ENCODE measurements around the gene NRXN3. TPM values are rescaled to one million over a fixed set of nuclear protein-coding genes. Genes with fewer than 3 reads are reported as not detected.

The NRXN3 gene
- total and polyA plus RNA-seq, 2 of the 13 experiments (the other 11 are each of a cell fraction or from before 2014, with no cell fraction given) = 0.03 TPM; not detected in 1

DNA sequence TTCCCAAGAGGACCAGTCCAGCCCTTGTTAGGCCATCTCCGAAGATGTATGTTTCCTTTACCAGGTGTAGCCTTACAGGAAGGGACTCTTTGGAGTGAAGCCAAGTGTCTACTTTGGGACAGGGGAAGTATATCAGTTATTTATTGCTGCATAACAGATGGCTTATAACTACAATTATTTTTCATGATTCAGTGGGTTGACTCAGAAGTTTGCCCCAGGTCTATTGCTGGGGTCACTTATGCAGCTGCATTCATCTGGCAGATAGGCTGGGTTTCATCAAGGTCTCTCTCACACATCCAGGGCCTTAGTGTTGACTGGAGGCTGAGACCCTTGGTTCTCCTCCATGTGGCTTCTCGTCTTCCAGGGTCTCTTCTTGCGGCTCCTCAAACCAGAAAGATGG lies 170.1 kb downstream of the NRXN3 start:
- H3K9ac ChIP-seq (ENCODE audit: insufficient read depth, low read depth, low read length) = no peak overlapping the region
- H3K9me3 ChIP-seq (ENCODE audit: low read length) = no peaks in the 10 kb centered on the region
- in situ Hi-C loops (cut with HindIII; ENCODE audit: extremely low pct_ligation_motif_present, low pct_unique_long_range_greater_than_20kb) (no loop called here), intact Hi-C loops (cut with micrococcal nuclease; ENCODE audit: unreplicated experiment) (no loop called here)
- no peak overlapping the region for H3K4me2 ChIP-seq (ENCODE audit: low read depth, low read length)
- no peaks in the 10 kb centered on the region for H3K27me3 ChIP-seq (ENCODE audit: control insufficient read depth in 1 of 2, insufficient read depth in 2 of 2, low read length in 2 of 2)
- ChIA-PET POLR2A (no interaction called here), CTCF (ENCODE audit: low intra/inter-chr PET ratio, low total read pairs) (no interaction called here)
- ATAC-seq (no peak), DNase-seq (ENCODE audit: low spot score) (no peak), FAIRE-seq (no peak)
- H4K20me1 ChIP-seq (ENCODE audit: insufficient read depth, low read length) = no peaks in the 10 kb centered on the region
- WGBS (ENCODE audit: low lambda C conversion rate) = 0% methylated on average over 3 of the region's 3 CpGs
- no peak overlapping the region for H3K27ac ChIP-seq (ENCODE audit: extremely low read length, insufficient read depth, low read length)
- no peak for TF ChIP-seq ZNF354B (CRISPR knock-in tag; IDR thresholded peaks at IDR 0.05)
- no peak for TF ChIP-seq ZBTB42 (CRISPR knock-in tag; IDR thresholded peaks at IDR 0.05)
- no peak for TF ChIP-seq ZNF326 (CRISPR knock-in tag; IDR thresholded peaks at IDR 0.05; ENCODE audit: borderline replicate concordance)
- TF ChIP-seq ATM (IDR thresholded peaks at IDR 0.05; ENCODE audit: borderline replicate concordance) = no peak
- no peak for TF ChIP-seq NFYB (CRISPR knock-in tag; IDR thresholded peaks at IDR 0.05)
- TF ChIP-seq, protein P1, sequence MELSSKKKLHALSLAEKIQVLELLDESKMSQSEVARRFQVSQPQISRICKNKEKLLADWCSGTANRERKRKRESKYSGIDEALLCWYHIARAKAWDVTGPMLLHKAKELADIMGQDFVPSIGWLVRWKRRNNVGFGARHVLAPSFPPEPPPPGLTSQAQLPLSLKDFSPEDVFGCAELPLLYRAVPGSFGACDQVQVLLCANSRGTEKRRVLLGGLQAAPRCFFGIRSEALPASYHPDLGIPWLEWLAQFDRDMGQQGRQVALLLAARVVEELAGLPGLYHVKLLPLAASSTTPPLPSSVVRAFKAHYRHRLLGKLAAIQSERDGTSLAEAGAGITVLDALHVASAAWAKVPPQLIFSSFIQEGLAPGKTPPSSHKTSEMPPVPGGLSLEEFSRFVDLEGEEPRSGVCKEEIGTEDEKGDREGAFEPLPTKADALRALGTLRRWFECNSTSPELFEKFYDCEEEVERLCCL (CRISPR knock-in tag; IDR thresholded peaks at IDR 0.05; ENCODE audit: borderline replicate concordance) = no peak
- TF ChIP-seq ZNF17 (CRISPR knock-in tag; IDR thresholded peaks at IDR 0.05) = no peak
- TF ChIP-seq ZNF510 (CRISPR knock-in tag; IDR thresholded peaks at IDR 0.05; ENCODE audit: low read depth) = no peak
- no peak for TF ChIP-seq SOX5 (CRISPR knock-in tag; IDR thresholded peaks at IDR 0.05; ENCODE audit: borderline replicate concordance)
- no peak for TF ChIP-seq HOXA9 (CRISPR knock-in tag; IDR thresholded peaks at IDR 0.05; ENCODE audit: borderline replicate concordance)
- no peaks in the 10 kb centered on the region for H3K4me1 ChIP-seq (ENCODE audit: insufficient read depth, low read length)
- H3K36me3 ChIP-seq (replicated peaks in 1 of 2; ENCODE audit: control insufficient read depth in 1 of 2, insufficient read depth in 2 of 2, low read length in 2 of 2) = no peaks in the 10 kb centered on the region
- no peaks in the 10 kb centered on the region for H3K79me2 ChIP-seq (ENCODE audit: insufficient read depth, low read length)
- H2AFZ ChIP-seq (ENCODE audit: low read length) = no peak overlapping the region
- no peak overlapping the region for H3K4me3 ChIP-seq (replicated peaks in 1 of 3; ENCODE audit: insufficient read depth in 1 of 3, low read depth in 2 of 3, low read length in 3 of 3)
- no TSS peak for BruUV-seq (replicated peaks)

All from HepG2 (cell line).